ENCODE measurements around the gene NARF. TPM values are rescaled to one million over a fixed set of nuclear protein-coding genes. Genes with fewer than 3 reads are reported as not detected.

The NARF gene
- total RNA-seq, 1 donor from 2014 or later, result 21.9 TPM

Small RNAs within 50 kb of the gene (small RNA-seq; reads per million reads assigned to genes)
- gene RF00019, result not detected

Other genes starting within 250 kb of the NARF start
- 11.5 TPM for gene CCDC57, start 245.9 kb upstream of the NARF start, total RNA-seq
- gene SLC16A3, start 229.7 kb upstream of the NARF start, total RNA-seq, result 13.0 TPM
- 21.4 TPM for gene CSNK1D, start 185.0 kb upstream of the NARF start, total RNA-seq
- gene CD7, start 141.1 kb upstream of the NARF start, total RNA-seq, result 0.52 TPM
- gene SECTM1, start 125.0 kb upstream of the NARF start, total RNA-seq, result 13.0 TPM
- 0.52 TPM for gene TEX19, start 99.5 kb upstream of the NARF start, total RNA-seq
- 1.6 TPM for gene UTS2R, start 87.0 kb upstream of the NARF start, total RNA-seq
- 11.5 TPM for gene HEXD, start 40.4 kb upstream of the NARF start, total RNA-seq
- 20.9 TPM for gene OGFOD3, start 40.2 kb upstream of the NARF start, total RNA-seq
- 15.1 TPM for gene CYBC1, start 8.0 kb upstream of the NARF start, total RNA-seq
- gene FOXK2, start 61.0 kb downstream of the NARF start, total RNA-seq, result 27.7 TPM
- gene WDR45B, start 189.7 kb downstream of the NARF start, total RNA-seq, result 40.7 TPM
- 12.0 TPM for gene RAB40B, start 240.0 kb downstream of the NARF start, total RNA-seq

Measured in skeletal muscle tissue (tissue), 2 donors.